ENCODE data around the gene EFNA4. TPM values are rescaled to one million over a fixed set of nuclear protein-coding genes. Genes with fewer than 3 reads are reported as not detected.

Gene EFNA4
- total RNA-seq, 2 donors from 2014 or later: 15.9 to 17.9 TPM

DNA sequence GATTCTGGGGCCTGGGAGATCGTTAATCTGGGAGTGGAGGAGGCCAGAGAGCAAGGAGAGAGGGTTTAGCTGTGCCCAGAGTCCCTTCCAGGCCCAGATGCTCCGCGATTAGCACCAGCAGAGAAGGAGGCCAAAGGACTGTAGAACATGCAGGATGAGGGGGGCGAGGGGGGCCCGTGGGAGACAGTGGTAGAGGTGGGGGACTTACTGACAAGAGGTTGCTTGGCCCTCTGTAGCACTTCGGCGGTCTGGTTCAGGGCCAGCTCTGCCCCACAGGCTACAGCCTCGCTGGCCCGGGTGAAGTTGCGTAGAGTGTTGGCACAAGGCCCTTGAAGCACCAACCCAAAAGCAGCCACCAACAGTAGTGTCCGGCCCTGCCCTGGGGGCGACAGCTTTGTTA lies 30.7 kb upstream of the EFNA4 start:
- no peak overlapping the region for H3K4me3 ChIP-seq (ENCODE audit: low read length)
- peaks cover 9% of the 10 kb centered on the region for H3K27me3 Mint-ChIP-seq (ENCODE audit: insufficient read depth)
- no peak overlapping the region for H3K27ac Mint-ChIP-seq
- H3K27me3 ChIP-seq (ENCODE audit: control insufficient read depth, insufficient read depth, low read length, poor library complexity, severe bottlenecking): no peaks in the 10 kb centered on the region
- H3K9me3 ChIP-seq (ENCODE audit: control insufficient read depth, low read length): no peaks in the 10 kb centered on the region
- no peaks in the 10 kb centered on the region for H3K36me3 ChIP-seq (ENCODE audit: control insufficient read depth, insufficient read depth, low read length)
- H3K4me3 Mint-ChIP-seq: no peak overlapping the region
- H3K4me1 Mint-ChIP-seq: no peaks in the 10 kb centered on the region
- H3K9me3 Mint-ChIP-seq: no peaks in the 10 kb centered on the region
- H3K9ac ChIP-seq (ENCODE audit: extremely low read depth, low read length, poor library complexity, severe bottlenecking): no peak overlapping the region
- no peak for DNase-seq
- no peak overlapping the region for H3K27ac ChIP-seq (ENCODE audit: low read depth, low read length)
- TF ChIP-seq, protein P1, sequence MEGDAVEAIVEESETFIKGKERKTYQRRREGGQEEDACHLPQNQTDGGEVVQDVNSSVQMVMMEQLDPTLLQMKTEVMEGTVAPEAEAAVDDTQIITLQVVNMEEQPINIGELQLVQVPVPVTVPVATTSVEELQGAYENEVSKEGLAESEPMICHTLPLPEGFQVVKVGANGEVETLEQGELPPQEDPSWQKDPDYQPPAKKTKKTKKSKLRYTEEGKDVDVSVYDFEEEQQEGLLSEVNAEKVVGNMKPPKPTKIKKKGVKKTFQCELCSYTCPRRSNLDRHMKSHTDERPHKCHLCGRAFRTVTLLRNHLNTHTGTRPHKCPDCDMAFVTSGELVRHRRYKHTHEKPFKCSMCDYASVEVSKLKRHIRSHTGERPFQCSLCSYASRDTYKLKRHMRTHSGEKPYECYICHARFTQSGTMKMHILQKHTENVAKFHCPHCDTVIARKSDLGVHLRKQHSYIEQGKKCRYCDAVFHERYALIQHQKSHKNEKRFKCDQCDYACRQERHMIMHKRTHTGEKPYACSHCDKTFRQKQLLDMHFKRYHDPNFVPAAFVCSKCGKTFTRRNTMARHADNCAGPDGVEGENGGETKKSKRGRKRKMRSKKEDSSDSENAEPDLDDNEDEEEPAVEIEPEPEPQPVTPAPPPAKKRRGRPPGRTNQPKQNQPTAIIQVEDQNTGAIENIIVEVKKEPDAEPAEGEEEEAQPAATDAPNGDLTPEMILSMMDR (conservative IDR thresholded peaks at IDR 0.05): no peak
- H3K36me3 Mint-ChIP-seq (ENCODE audit: low read depth): no peaks in the 10 kb centered on the region
- 92% methylated on average over 10 to 12 of the region's 12 CpGs for WGBS, 2 experiments (ENCODE audit: insufficient coverage in 1 of 2, insufficient read length in 1 of 2)
- H3K4me1 ChIP-seq (ENCODE audit: control insufficient read depth, insufficient read depth, low read length): no peaks in the 10 kb centered on the region

DNA sequence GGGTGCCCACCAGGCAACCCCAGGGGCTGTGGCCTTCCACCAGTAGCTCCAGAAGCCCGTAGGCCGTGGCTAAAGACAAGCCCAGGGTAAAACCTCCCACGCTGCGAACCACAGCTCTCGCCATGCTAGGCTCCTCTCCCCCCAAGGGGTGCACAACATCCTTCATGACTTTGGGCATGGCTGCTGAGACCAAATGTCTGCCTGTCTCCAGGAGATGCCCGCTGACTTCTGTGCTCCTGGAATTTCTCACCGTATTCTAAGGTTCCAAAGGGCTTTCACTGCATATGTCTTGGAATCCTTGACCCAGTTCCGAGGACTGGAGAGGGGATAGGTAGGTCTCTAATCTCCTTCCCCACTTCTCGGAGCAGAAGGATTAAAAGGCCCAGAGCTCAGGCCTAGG lies 30.0 kb upstream of the EFNA4 start, which contains the start of the genes DCST1 and DCST2:
Gene DCST1 (plus strand): TSS at position 301 of the 400 bp plus-strand sequence. CDS start 213 bp downstream, outside the sequence.
Gene DCST2 (minus strand): TSS at position 258 of the 400 bp plus-strand sequence. CDS start 80 bp downstream, at position 178.
- Mint-ChIP-seq H3K4me3 (no peak within 1 kb of the TSS), H3K4me1 (peaks cover 1% of the 10 kb centered on the region), H3K27ac (no peak within 1 kb of the TSS), H3K36me3 (ENCODE audit: low read depth) (no peaks in the 10 kb centered on the region), H3K9me3 (no peaks in the 10 kb centered on the region), H3K27me3 (ENCODE audit: insufficient read depth) (peaks cover 11% of the 10 kb centered on the region)
- Histone ChIP-seq H3K4me3 (ENCODE audit: low read length) (no peak within 1 kb of the TSS), H3K4me1 (ENCODE audit: control insufficient read depth, insufficient read depth, low read length) (no peaks in the 10 kb centered on the region), H3K27me3 (ENCODE audit: control insufficient read depth, insufficient read depth, low read length, poor library complexity, severe bottlenecking) (no peaks in the 10 kb centered on the region), H3K27ac (ENCODE audit: low read depth, low read length) (no peak within 1 kb of the TSS), H3K9ac (ENCODE audit: extremely low read depth, low read length, poor library complexity, severe bottlenecking) (no peak within 1 kb of the TSS), H3K9me3 (ENCODE audit: control insufficient read depth, low read length) (no peaks in the 10 kb centered on the region), H3K36me3 (ENCODE audit: control insufficient read depth, insufficient read depth, low read length) (no peaks in the 10 kb centered on the region)
- 88 to 97% methylated on average over 8 to 9 of the region's 9 CpGs for WGBS, 2 experiments (ENCODE audit: insufficient coverage in 1 of 2, insufficient read length in 1 of 2)
- TF ChIP-seq, protein P1 (conservative IDR thresholded peaks at IDR 0.05): no peak
- DNase-seq: no peak

DNA sequence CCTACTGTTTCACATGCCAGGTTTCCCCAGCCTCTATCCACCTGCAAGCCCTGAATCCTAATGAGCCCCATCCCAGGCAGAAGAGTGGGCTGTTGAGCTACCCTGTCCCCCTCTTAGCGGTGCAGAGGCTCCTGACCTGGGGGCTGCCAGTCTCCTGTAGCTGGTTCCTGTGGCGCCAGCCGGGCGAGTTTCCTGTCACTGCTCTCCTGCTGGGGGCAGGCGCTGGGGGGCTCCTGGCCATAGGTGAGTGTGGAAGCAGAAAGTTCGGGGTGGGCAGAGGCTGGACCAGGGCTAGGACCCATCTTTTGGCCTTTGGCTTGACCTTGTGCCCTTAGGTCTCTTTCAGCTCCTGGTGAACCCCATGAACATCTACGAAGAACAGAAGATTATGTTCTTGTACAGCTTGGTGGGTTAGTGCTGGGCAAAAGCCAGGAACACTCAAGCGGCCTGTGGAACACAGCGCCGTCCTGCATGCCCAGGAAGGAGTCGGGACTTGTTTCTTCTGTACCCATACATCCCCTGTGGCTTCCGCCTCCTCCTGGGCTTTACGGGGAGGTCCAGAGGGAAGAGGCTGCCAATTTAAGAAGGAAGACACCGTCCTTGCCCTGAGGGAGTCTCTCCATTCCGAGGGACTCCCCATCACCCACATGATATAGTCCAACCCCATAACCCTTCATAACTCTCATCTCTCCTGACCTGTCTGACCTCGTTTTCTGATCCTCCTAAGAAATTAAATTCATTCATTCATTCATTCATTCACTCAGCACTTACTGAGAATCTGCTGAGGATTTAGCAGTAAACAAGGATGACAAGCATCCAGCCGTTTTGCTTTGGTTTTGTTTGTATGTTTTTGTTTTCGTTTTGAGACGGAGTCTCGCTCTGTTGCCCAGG lies 29.0 kb upstream of the EFNA4 start:
- no peaks in the 10 kb centered on the region for H3K36me3 ChIP-seq (ENCODE audit: control insufficient read depth, insufficient read depth, low read length)
- H3K4me1 ChIP-seq (ENCODE audit: control insufficient read depth, insufficient read depth, low read length): no peaks in the 10 kb centered on the region
- TF ChIP-seq, protein P1 (conservative IDR thresholded peaks at IDR 0.05): no peak
- no peak overlapping the region for H3K27ac Mint-ChIP-seq
- no peak overlapping the region for H3K9ac ChIP-seq (ENCODE audit: extremely low read depth, low read length, poor library complexity, severe bottlenecking)
- H3K4me1 Mint-ChIP-seq: peaks cover 3% of the 10 kb centered on the region
- DNase-seq: no peak
- H3K9me3 Mint-ChIP-seq: no peaks in the 10 kb centered on the region
- no peak overlapping the region for H3K4me3 Mint-ChIP-seq
- H3K27ac ChIP-seq (ENCODE audit: low read depth, low read length): no peak overlapping the region
- H3K4me3 ChIP-seq (ENCODE audit: low read length): no peak overlapping the region
- peaks cover 13% of the 10 kb centered on the region for H3K27me3 Mint-ChIP-seq (ENCODE audit: insufficient read depth)
- no peaks in the 10 kb centered on the region for H3K27me3 ChIP-seq (ENCODE audit: control insufficient read depth, insufficient read depth, low read length, poor library complexity, severe bottlenecking)
- no peaks in the 10 kb centered on the region for H3K9me3 ChIP-seq (ENCODE audit: control insufficient read depth, low read length)
- H3K36me3 Mint-ChIP-seq (ENCODE audit: low read depth): no peaks in the 10 kb centered on the region
- WGBS, 2 experiments (ENCODE audit: insufficient coverage in 1 of 2, insufficient read length in 1 of 2): 85 to 98% methylated on average over 10 to 20 of the region's 20 CpGs
